HG02642 (cell line): ENCODE data around the gene PDPR.
"Not testable (repeated sequence)": the region's sequence is repeated elsewhere in the genome, so short reads cannot be mapped to it uniquely, and the experiment has no call there.

Experiments
- ATAC-seq: cut with Tn5 transposase; IDR thresholded peaks from one replicate; pipeline ENCODE4 v1.9.1; 2021; ENCODE audit warnings: mild to moderate bottlenecking; ENCODE audit not compliant: unreplicated experiment, poor library complexity

PDPR gene

DNA sequence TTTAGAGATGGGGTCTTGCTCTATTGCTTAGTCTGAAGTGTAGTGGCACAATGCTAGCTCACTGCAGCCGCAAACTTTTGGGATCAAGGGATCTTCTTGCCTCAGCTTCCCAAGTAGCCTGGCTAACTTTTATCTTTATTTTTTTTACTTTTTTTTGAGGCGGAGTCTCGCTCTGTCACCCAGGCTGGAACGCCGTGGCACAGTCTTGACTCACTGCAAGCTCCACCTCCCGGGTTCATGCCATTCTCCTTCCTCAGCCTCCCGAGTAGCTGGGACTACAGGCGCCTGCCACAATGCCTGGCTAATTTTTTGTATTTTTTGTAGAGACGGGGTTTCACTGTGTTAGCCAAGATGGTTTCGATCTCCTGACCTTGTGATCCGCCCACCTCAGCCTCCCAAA is 12.1 kb downstream of the PDPR start:
- ATAC-seq = not testable (repeated sequence)

DNA sequence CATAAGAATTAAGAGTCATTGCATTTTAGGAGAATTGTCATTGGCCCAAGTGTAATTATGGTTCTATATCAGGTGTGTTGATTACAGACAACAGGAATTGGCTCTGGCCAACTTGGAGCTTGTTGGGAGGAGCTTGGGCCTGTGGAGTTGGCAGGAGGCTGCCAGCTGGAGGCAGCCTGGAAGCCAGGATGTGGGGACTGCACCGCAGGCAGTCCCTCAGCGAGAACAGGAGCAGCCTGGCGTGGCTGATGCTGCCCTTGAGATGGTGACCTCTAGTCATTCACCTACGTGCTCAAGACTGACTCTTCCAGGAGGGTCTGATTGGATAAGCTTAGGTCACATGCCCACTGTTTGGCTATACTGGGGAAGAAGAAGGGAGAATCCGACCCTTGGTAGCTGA is 13.6 kb downstream of the PDPR start:
- ATAC-seq = not testable (repeated sequence)

DNA sequence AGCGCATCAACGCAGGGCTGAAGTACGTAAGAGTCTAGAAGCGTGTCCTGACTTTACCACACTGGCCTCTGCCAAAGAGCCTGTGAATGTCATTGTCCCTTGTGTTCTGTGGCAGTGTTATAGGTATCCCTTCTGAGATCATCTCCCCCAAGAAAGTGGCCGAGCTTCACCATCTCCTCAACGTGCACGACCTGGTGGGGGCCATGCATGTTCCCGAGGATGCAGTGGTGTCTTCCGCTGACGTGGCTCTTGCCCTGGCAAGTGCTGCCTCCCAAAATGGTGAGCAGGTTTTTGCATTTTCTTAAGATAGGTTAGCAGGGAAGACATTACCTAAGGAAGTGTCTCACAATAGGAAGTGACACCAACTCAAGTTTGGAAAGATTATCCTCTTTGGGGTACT is 14.7 kb downstream of the PDPR start:
- ATAC-seq = not testable (repeated sequence)

DNA sequence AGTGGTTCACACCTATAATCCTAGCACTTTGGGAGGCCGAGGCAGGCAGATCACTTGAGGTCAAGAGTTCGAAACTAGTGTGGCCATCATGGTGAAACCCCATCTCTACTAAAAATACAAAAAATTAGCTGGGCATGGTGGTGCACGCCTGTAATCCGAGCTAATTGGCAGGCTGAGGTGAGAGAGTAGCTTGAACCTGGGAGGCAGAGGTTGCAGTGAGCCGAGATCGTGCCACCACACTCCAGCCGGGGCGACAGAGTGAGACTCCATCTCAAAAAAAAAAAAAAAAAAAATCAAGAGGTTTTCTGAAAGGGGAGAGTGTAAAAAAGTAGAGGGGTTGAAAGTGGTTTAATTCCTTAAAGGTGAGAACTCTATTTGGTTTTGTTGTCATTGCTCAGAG is 21.7 kb downstream of the PDPR start:
- ATAC-seq = not testable (repeated sequence)

DNA sequence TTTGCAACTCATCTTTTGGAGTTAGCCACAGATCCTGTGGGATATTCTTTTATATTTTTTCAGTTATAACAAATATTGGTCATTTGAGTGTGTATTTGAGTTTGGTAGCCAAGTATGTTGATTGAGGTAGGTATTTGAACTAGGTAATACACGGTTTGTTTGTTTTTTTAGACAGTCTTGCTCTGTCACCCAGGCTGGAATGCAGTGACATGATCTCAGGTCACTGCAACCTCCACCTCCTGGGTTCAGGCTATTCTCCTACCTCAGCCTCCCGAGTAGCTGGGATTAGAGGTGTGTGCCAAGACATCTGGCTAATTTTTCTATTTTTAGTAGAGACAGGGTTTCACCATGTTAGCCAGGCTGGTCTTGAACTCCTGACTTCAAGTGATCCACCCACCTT is 22.5 kb downstream of the PDPR start:
- ATAC-seq = not testable (repeated sequence)

DNA sequence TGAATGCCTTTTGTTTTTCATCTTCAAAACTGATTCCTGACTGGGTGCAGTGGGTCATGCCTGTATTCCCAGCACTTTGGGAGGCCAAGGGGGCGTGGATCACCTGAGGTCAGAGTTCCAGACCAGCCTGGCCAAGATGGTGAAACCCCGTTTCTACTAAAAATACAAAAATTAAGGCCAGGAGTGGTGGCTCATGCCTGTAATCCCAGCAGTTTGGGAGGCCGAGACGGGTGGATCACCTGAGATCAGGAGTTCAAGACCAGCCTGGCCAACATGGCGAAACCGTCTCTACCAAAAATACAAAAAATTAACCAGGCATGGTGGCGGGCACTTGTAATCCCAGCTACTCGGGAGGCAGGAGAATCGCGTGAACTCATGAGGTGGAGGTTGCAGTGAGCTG is 28.6 kb downstream of the PDPR start:
- not testable (repeated sequence) for ATAC-seq

DNA sequence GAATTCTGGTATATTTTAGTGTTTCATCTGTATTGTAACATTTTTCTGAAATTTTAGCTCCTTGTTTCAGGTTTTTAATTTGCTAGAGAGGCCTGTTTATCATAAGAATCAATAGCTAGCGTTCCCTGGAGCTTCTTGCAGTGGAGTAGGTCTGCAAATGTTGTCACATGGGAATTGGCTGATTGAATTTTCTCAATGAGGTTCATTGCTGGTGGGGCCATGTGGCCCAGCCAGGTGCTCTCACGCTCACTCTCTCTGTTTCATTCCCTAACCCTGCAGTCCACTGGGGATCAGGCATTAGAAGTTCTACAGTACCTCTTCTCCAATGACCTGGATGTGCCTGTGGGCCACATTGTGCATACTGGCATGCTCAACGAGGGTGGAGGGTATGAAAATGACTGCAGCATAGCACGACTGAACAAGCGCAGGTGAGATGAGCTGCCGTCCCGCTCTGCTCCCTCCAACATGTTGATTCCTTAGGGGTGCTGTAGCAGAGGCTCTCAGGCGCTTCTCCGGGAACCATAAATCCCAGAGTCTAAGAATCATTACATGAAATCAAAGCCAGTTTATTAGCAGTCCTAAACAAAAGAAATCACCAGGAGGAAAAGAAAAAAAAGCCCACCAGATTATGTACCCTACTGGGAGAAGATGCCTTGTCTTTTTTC is 29.2 kb downstream of the PDPR start:
- ATAC-seq = not testable (repeated sequence)

DNA sequence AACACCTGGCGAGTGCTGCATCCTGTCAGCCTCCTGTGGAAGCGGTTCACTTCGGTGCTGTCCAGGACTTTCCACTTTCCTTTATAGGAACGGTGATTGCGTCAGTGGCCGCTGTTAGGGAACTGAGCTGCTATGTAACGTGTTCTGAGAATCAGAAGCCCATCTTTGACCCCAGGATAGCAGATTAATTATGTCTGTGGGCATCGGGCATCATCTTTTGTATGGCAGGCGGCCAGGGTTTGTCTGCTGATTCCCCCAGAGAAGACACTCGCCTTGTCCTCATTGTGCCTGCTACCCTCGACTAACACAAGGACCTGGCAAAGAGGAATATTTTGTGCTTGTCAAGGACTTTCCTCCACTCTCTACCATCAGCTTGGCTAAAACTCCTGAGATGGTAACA is 33.7 kb downstream of the PDPR start:
- ATAC-seq = not testable (repeated sequence)

DNA sequence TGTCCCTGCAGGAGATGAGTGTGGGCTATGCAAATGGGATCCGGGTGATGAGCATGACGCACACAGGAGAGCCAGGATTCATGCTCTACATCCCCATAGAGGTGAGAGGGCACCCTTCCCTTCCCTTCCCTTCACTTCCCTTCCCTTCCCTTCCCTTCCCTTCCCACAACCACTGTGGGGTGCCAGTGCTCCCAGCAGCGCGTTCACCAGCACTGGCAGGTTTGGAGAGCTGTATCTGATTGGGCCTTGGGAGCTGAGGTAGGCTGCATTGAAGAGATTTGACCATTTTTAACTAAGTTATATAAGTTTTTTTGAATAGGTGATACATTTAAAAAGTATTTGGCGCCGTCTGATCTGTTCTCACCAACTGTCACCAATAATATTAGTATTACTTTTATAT is 34.3 kb downstream of the PDPR start:
- not testable (repeated sequence) for ATAC-seq

DNA sequence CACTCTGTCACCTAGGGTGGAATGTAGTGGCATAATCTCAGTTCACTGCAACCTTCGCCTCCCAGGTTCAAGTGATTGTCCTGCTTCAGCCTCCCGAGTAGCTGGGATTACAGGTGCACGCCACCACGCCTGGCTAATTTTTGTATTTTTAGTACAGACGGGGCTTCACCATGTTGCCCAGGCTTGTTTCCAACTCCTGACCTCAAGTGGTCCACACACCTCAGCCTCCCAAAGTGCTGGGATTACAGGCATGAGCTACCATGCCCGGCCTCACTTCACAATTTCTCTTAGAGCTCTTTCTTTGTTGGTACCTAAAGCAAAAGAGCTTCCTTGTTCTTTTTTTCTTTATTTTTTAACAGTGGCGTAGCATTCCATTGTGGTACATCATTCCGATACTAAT is 35.2 kb downstream of the PDPR start:
- not testable (repeated sequence) for ATAC-seq

DNA sequence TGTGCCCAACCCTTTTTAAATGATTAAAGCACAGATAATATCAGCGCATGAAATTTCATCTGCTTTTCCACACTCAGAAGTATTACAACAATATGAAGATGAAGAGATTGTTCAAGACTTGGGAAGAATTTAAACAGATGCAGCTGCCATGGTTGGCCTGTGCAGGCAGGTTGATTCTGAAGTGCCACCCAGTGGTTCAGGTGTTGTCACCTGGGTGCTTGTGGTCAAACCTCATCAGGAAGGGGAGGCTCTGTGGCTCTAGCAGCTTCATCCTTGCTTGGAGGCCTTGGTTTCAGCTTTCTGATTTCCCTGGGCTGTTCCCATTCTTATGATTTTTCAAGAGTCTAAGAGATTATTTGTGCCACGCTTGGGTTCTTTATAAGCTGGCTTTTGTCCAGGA is 37.3 kb downstream of the PDPR start:
- no peak for ATAC-seq

DNA sequence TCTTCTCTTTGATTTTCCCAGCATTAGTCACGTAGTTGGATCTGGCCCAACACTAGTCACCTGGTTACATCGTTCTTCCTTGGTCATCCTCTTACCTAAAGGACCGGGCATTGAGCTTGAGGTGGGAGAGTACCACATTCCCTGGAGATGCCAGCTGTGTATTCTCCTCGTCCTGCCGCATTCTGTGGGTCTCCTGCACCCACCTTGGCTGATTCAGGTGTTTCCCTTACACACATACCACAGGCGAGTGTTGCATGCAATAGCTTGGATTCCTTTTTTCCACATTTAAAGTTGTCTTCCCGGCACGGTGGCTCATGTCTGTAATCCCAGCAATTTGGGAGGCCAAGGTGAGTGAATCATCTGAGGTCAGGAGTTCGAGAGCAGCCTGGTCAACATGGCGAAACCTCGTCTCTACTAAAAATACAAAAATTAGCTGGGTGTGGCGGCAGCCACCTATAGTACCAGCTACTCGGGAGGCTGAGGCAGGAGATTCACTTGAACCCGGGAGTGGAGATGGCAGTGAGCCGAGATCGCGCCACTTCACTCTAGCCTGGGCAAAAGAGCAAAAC is 37.9 kb downstream of the PDPR start:
- ATAC-seq = no peak

DNA sequence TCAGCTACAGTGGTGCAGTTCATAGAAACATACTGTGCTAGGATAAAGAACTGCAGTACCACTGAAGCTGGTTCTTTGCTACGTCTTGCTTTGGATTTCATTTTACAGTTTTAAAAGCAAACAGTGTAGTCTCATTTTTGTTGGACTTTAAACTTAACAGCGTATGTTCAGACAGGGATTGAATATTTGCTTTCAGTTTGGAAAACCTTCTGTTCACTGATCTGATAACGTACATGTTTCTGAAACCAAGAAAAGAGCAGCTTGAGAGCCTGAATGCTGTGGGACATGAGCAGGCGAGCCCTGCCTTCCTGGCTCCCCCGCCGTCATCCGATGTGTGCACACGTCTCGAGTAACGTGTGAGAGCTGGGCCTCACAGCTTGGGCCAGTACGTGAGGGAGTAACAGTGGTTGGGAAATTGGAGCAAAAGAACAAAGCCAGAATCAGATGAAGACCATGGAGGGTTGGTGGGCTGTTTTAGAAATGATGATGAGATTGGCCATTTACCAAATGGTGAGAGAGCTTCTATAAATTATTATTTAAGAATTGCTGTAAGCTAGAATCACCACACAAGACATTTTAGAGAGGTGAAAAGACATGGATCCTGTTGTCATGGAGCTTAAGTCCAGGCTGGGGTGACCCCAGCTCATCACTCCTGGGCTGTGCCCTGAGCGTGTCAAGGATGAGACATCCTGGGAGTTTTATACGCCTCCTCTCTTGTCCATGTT is 38.6 kb downstream of the PDPR start:
- no peak for ATAC-seq

DNA sequence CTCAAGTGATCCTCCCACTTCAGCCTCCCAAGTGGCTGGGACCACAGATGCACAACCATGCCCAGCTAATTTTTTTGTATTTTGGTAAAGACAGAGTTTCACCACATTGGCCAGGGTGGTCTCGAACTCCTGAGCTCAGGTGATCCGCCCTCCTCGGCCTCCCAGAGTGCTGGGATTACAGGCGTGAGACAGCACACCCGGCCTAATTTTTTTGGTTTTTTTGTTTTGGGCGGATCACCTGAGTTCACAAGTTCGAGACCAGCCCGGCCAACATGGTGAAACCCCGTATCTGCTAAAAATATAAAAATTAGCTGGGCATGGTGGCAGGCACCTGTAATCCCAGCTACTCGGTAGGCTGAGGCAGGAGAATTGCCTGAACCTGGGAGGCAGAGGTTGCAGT is 40.6 kb downstream of the PDPR start:
- not testable (repeated sequence) for ATAC-seq

DNA sequence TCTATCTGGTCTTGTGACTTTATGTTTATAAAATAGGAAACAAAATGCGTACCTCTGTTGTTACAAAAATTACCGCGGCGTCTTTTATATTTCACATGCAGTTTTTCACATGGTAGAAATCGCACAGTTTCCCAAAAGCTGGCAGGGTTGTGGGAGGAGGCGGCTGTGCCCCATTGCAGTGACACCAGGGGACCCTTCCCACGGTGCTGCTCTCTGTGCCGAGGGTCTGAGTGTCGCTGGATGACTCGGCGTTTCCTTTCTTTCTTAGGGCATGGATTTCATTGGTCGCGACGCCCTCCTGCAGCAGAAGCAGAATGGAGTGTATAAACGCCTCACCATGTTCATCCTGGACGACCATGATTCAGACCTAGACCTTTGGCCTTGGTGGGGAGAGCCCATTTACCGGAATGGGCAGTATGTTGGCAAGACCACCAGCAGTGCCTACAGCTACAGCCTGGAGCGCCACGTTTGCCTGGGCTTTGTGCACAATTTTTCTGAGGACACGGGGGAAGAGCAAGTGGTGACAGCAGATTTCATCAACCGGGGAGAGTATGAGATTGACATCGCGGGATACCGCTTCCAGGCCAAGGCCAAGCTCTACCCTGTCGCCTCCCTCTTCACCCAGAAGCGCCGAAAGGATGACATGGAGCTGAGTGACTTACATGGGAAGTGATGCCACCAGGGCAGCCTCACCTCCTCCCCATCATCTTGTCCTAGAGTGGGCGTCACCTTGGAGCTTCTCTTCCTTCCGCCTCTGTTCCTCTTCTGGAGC is 42.3 kb downstream of the PDPR start:
- no peak for ATAC-seq

DNA sequence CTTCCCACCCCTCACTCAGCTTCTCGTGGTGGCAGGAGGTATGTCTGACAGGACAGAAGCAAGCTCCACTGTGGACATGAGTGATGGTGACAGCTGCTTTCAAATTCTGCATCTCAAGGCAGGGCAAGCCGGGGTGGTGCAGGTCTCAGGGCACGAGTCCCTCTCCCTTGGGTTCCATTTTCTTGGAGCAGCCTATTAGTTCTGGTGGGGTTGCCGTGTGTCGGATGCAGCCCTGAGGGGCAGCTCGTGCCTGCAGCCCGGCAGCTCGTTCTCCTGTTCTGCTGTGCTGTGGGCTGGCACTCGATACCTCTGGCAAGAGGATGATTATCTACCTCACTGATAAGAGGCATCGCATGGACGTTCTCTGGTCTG is 43.0 kb downstream of the PDPR start:
- ATAC-seq = no peak

DNA sequence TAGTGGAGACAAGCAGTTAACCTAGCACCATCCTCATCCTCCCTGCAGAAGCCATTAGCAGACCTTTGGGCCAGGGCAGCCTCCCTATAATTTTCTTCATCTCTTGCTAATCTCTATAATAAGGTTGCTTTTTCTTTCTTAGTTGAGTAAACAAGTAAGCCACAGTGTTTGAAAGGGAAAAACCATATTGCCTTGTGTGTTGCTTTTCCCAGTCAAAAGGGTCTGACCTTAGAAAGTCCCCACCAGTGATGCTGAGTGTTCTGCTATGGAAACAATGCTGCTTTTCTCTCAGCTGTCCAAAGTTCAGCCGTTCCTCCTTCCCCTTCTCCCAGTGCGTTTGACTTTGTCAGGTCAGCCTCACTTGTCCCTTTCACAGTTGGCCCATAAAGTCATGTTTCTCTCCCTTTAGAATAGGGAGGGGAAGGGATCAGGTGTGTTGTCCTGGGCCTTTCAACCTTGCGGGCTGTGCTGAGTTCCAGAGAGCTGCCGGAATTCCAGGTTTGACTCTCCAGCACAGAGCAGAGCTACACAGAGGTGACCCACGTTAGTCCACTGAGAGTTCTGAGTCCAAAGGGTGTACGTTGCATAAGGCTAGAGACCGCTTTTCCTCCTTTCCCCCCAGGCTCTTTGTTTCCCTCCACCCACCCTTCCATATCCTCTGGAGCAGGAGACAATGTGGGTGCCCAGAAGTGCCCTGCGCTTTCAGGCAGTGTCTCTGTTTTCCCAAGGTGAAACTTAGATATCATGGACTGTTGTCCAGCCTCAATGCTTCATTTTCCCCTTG is 43.5 kb downstream of the PDPR start:
- ATAC-seq = no peak

DNA sequence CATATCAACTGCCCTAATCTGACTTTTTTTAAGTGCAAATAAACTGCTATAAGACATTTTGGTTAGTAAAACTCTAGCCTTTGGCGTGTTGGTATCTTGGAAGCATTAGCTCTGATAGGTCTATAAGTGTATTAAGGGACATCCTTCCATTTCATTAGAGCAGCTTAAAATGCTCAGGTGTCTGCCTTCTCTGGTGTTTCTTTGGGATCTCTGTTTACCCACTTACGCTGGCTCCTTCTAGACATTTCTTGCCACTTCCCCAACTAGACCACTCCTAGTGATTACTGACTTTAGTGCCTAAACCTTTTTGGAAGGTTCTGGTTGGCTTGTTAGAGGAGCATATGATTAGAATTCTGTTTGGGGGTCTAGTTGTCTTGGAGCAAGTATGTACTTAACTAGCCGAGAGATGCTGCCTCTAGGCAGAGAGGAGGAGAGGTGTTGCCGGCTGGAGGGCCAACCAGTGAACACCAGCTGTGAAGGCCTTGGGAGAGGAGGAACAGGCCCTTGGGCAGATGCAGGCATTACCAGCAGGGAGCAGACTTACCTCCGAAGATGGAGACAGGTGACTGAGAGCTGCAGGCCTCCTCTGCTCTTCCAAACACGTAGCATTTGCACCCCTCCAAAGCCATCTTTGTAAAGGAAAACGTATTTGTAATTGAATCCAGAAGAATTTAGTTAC is 44.3 kb downstream of the PDPR start:
- ATAC-seq = no peak
